K562 (cell line): Measurements from ENCODE around the gene BOD1L1. TPM values are rescaled to one million over a fixed set of nuclear protein-coding genes. Genes with fewer than 3 reads are reported as not detected.

Source experiments
- DLX4 ChIP-seq: fragments of 250-450 bp; sonication (Bioruptor Pico); IDR thresholded peaks from 2 replicates; pipeline ENCODE4 v1.6.1; 2021; ENCODE audit warnings: mild to moderate bottlenecking
- DMBX1 ChIP-seq: fragments of 250-450 bp; sonication (Bioruptor Pico); IDR thresholded peaks from 2 replicates; pipeline ENCODE4 v1.8.0; 2022; ENCODE audit warnings: inconsistent platforms, mild to moderate bottlenecking, moderate library complexity, borderline replicate concordance
- POLR3G ChIP-seq: IDR thresholded peaks from 2 replicates; pipeline ENCODE4 v1.6.1; 2011; ENCODE audit not compliant: insufficient read length, insufficient replicate concordance; ENCODE audit errors: extremely low read depth
- SAP30 ChIP-seq: fragments of 200-600 bp; sonication (generic); IDR thresholded peaks from 2 replicates; pipeline ENCODE4 v1.6.1; 2012; ENCODE audit warnings: borderline replicate concordance, low read depth, mild to moderate bottlenecking, moderate library complexity, low read length, control low read depth, inconsistent platforms; ENCODE audit not compliant: insufficient read depth, poor library complexity, severe bottlenecking
- ZNF408 ChIP-seq: fragments of 250-450 bp; sonication (Bioruptor Pico); IDR thresholded peaks from 2 replicates; pipeline ENCODE4 v1.4.0; 2020; ENCODE audit warnings: low read depth, mild to moderate bottlenecking, moderate library complexity
- polyA plus RNA-seq, 8 experiments: library from polyadenylated mRNA; depleted of rRNA in 4 of 8; stranded (reverse) in 5 of 8; unstranded in 3 of 8; fragments of >200 nt; fragmentation: Nextera tagmentation in 2 of 8; fragmentation: Illumina TruSeq in 1 of 8; extraction: Ambion mirVana in 2 of 8; extraction: Trizol in 1 of 8; gene quantifications; 2 replicates each; pipeline versions ENCODE4 v1.2.1 to v1.2.3, GENCODE V29; 2011 to 2014; ENCODE audit warnings: inconsistent platforms in 1 of 8, missing spikeins in 1 of 8
- total RNA-seq, 7 experiments: library from RNA; depleted of rRNA in 6 of 7; stranded (reverse); fragments of >200 nt in 6 of 7; fragmentation: Illumina TruSeq in 2 of 7; extraction: Trizol in 2 of 7; gene quantifications; 2 replicates each; pipeline versions ENCODE4 v1.2.1 to v1.2.3, GENCODE V29; 2011 to 2021; ENCODE audit warnings: low replicate concordance in 1 of 7
- TF ChIP-seq, protein P1 (sequence below): fragments of 250-450 bp; sonication (Bioruptor Pico); IDR thresholded peaks from 2 replicates; pipeline ENCODE4 v1.8.0; 2021; ENCODE audit warnings: moderate library complexity, mild to moderate bottlenecking, inconsistent platforms

BOD1L1 gene
- total and polyA plus RNA-seq, 9 of the 15 experiments (the other 6 are each of a cell fraction or from before 2014, with no cell fraction given) = 4.8 to 23.2 (median 17.7) TPM

DNA sequence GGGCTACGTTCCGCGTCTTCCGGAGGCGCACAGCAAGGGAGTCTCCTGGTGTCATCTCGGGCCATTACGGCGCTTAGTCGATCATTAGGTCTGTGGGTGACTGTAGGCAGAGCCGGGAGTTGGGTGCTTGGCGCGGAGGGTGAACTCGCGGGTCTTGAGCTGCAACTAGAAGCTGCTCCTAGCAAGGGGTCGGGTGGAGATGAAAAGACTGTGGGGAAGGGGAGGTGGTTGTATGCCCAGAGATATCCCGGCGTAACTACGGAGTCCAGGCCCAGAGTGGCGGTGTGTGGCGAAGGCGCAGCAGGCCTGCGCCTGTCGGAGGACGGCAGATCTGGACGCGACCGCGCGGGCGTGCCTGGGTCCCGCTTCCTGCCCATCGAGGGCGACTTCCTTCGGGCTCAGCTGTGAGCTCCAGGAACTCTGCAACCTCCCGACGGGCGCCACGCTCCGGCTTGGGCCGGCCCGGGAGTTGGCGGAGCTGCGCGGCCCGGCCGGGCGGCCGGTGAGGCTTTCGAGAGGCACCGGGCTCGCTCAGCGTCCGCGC, 80.5 kb downstream of the BOD1L1 start (continued):
- TF ChIP-seq SAP30 (no peak), DLX4 (no peak), DMBX1 (CRISPR knock-in tag) (no peak), ZNF408 (CRISPR knock-in tag) (no peak), POLR3G (no peak)
- TF ChIP-seq, protein P1, sequence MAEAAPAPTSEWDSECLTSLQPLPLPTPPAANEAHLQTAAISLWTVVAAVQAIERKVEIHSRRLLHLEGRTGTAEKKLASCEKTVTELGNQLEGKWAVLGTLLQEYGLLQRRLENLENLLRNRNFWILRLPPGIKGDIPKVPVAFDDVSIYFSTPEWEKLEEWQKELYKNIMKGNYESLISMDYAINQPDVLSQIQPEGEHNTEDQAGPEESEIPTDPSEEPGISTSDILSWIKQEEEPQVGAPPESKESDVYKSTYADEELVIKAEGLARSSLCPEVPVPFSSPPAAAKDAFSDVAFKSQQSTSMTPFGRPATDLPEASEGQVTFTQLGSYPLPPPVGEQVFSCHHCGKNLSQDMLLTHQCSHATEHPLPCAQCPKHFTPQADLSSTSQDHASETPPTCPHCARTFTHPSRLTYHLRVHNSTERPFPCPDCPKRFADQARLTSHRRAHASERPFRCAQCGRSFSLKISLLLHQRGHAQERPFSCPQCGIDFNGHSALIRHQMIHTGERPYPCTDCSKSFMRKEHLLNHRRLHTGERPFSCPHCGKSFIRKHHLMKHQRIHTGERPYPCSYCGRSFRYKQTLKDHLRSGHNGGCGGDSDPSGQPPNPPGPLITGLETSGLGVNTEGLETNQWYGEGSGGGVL (CRISPR knock-in tag) = no peak
